ENCODE results near the gene ZNF236.

ZNF236 gene

DNA sequence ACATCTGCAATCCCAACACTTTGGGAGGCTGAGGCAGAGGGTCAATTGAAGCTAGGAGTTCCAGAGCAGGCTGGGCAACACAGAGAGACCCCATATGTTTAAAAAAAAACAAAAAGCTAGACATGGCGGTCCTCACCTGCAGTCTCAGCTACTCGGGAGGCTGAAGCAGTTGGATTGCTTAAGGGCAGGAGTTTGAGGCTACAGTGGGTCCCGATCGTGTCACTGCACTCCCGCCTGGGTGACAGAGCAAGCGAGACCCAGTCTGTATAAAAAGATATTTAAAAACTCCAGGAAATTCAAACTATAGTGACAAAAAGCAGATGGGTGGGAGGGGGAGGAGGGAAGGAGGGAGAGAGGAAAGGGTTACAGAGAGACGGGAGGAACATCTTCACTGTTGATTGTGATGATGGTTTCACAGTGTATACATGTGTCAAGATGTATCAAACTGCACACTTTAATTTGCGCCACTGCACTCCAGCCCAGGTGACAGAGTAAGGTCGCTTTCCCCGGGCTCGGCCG is 942 bp upstream of the ZNF236 start:
- peak overlapping the region; percentile 77 for H3K4me3 ChIP-seq (ENCODE audit: low read depth, low read length)
- no peak for DNase-seq (ENCODE audit: low read depth)
- TF ChIP-seq, protein P1, sequence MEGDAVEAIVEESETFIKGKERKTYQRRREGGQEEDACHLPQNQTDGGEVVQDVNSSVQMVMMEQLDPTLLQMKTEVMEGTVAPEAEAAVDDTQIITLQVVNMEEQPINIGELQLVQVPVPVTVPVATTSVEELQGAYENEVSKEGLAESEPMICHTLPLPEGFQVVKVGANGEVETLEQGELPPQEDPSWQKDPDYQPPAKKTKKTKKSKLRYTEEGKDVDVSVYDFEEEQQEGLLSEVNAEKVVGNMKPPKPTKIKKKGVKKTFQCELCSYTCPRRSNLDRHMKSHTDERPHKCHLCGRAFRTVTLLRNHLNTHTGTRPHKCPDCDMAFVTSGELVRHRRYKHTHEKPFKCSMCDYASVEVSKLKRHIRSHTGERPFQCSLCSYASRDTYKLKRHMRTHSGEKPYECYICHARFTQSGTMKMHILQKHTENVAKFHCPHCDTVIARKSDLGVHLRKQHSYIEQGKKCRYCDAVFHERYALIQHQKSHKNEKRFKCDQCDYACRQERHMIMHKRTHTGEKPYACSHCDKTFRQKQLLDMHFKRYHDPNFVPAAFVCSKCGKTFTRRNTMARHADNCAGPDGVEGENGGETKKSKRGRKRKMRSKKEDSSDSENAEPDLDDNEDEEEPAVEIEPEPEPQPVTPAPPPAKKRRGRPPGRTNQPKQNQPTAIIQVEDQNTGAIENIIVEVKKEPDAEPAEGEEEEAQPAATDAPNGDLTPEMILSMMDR (IDR thresholded peaks at IDR 0.05; ENCODE audit: control insufficient read depth, extremely low read depth, insufficient read depth) = no peak

- no peak for DNase-seq (ENCODE audit: low read depth)
- peak overlapping the region; percentile 77 for H3K4me3 ChIP-seq (ENCODE audit: low read depth, low read length)
- TF ChIP-seq, protein P1 (IDR thresholded peaks at IDR 0.05; ENCODE audit: control insufficient read depth, extremely low read depth, insufficient read depth) = no peak
Observed at GRCh38 chr18:76821875-76822505, 367 bp upstream of the ZNF236 start.

GRCh38 chr18:76823161-76823538 is 793 bp downstream of the ZNF236 start:
- peak overlapping the region; percentile 72 for H3K4me3 ChIP-seq (ENCODE audit: low read depth, low read length)
- TF ChIP-seq, protein P1 (IDR thresholded peaks at IDR 0.05; ENCODE audit: control insufficient read depth, extremely low read depth, insufficient read depth) = 0 out of 2 replicates have a peak, but pooled peaks have one; percentile 6
- DNase-seq (ENCODE audit: low read depth) = no peak

DNA sequence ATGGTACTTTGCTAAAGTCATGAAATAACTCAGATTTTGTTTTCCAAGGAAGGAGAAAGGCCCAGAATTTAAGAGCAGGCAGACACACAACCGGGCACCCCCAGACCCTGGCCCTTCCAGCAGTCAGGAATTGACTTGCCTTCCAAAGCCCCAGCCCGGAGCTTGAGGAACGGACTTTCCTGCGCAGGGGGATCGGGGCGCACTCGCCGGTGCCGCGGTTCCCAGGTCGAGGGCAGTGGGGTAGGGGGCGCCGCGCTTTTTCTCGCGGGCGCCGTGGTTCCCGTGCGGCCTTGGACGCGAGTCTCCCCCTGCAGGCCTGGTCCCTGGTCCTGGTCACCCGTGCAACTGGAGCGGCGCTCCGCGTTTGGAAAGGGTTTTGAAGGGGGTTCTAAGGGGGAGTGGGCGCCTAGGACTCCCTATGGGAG is 1.2 kb downstream of the ZNF236 start:
- H3K4me3 ChIP-seq (ENCODE audit: low read depth, low read length) = peak overlapping the region; percentile 72
- TF ChIP-seq, protein P1 (IDR thresholded peaks at IDR 0.05; ENCODE audit: control insufficient read depth, extremely low read depth, insufficient read depth) = no peak
- no peak for DNase-seq (ENCODE audit: low read depth)

GRCh38 chr18:76824145-76824676 is 1.9 kb downstream of the ZNF236 start:
- DNase-seq (ENCODE audit: low read depth) = no peak
- H3K4me3 ChIP-seq (ENCODE audit: low read depth, low read length) = no peak overlapping the region
- TF ChIP-seq, protein P1 (IDR thresholded peaks at IDR 0.05; ENCODE audit: control insufficient read depth, extremely low read depth, insufficient read depth) = no peak

- no peak overlapping the region for H3K4me3 ChIP-seq (ENCODE audit: low read depth, low read length)
- TF ChIP-seq, protein P1 (IDR thresholded peaks at IDR 0.05; ENCODE audit: control insufficient read depth, extremely low read depth, insufficient read depth) = no peak
- no peak for DNase-seq (ENCODE audit: low read depth)
Observed at GRCh38 chr18:76824754-76825153, 2.4 kb downstream of the ZNF236 start.

Measured in LNCaP clone FGC (cell line).